Fibroblast of lung (primary cell): ENCODE measurements around the gene LIAS. TPM values are rescaled to one million over a fixed set of nuclear protein-coding genes. Genes with fewer than 3 reads are reported as not detected.

Source experiments
- DNase-seq, 2 donors: peaks; one replicate each; pipeline versions ENCODE4 v3.0.0 to v3.0.0-alpha.2; 2010; ENCODE audit warnings: low read depth in 2 of 2
- H2AFZ ChIP-seq: 2 replicates; pipeline ENCODE4 v1.5.1; 2012; ENCODE audit warnings: low read length, control low read depth, inconsistent platforms
- H3K27ac ChIP-seq: 2 replicates; pipeline ENCODE4 v1.5.1; 2011; ENCODE audit warnings: low read length, control low read depth; ENCODE audit not compliant: insufficient read depth
- H3K27me3 ChIP-seq: 2 replicates; pipeline ENCODE4 v1.5.1; 2011; ENCODE audit warnings: mild to moderate bottlenecking, low read length; ENCODE audit not compliant: control insufficient read depth, insufficient read depth
- H3K36me3 ChIP-seq: 2 replicates; pipeline ENCODE4 v1.5.1; 2011; ENCODE audit warnings: low read length; ENCODE audit not compliant: control insufficient read depth, insufficient read depth
- H3K4me1 ChIP-seq: 2 replicates; pipeline ENCODE4 v1.5.1; 2011; ENCODE audit warnings: low read length; ENCODE audit not compliant: control insufficient read depth, insufficient read depth; ENCODE audit errors: extremely low read depth
- H3K4me2 ChIP-seq: 2 replicates; pipeline ENCODE4 v1.5.1; 2011; ENCODE audit warnings: low read length, control low read depth; ENCODE audit not compliant: insufficient read depth; ENCODE audit errors: extremely low read depth
- H3K4me3 ChIP-seq, 4 experiments: fragments of 200-600 bp in 1 of 4; sonication (generic) in 1 of 4; replicated peaks in 1 of 4; 2 replicates each; pipeline ENCODE4 v1.5.1; 2011 to 2016; ENCODE audit warnings: low read length in 4 of 4, low read depth in 3 of 4, mild to moderate bottlenecking in 3 of 4, control low read depth in 2 of 4, inconsistent platforms in 1 of 4, mixed read lengths in 1 of 4; ENCODE audit not compliant: insufficient read depth in 1 of 4; ENCODE audit errors: control extremely low read depth in 1 of 4
- H3K79me2 ChIP-seq: 2 replicates; pipeline ENCODE4 v1.5.1; 2012; ENCODE audit warnings: mild to moderate bottlenecking, low read length, inconsistent platforms; ENCODE audit not compliant: control insufficient read depth, insufficient read depth
- H3K9ac ChIP-seq: 2 replicates; pipeline ENCODE4 v1.5.1; 2011; ENCODE audit warnings: mild to moderate bottlenecking, low read length, control low read depth; ENCODE audit not compliant: insufficient read depth
- H3K9me3 ChIP-seq: 2 replicates; pipeline ENCODE4 v1.5.1; 2012; ENCODE audit warnings: low read depth, low read length; ENCODE audit not compliant: control insufficient read depth, insufficient read depth
- H4K20me1 ChIP-seq: 2 replicates; pipeline ENCODE4 v1.5.1; 2011; ENCODE audit warnings: low read length; ENCODE audit not compliant: control insufficient read depth, insufficient read depth; ENCODE audit errors: extremely low read depth
- EZH2 ChIP-seq: IDR thresholded peaks from 2 replicates; pipeline ENCODE4 v1.5.1; 2012; ENCODE audit warnings: low read length, control low read depth, mild to moderate bottlenecking; ENCODE audit errors: missing control alignments
- polyA plus RNA-seq, 2 donors: library from polyadenylated mRNA; depleted of rRNA in 1 of 2; stranded (reverse) in 1 of 2; unstranded in 1 of 2; fragments of >200 nt; gene quantifications; 2 replicates each; pipeline ENCODE4 v1.2.1, GENCODE V29; 2011 to 2012; ENCODE audit warnings: missing spikeins in 1 of 2
- total RNA-seq: library from RNA; depleted of rRNA; stranded (reverse); fragments of >200 nt; gene quantifications from 2 replicates; pipeline ENCODE4 v1.2.1, GENCODE V29; 2014
- TF ChIP-seq, protein P1 (sequence below), 2 donors: IDR thresholded peaks in 1 of 2; conservative IDR thresholded peaks in 1 of 2; 1 replicate in 1 of 2; 2 replicates in 1 of 2; pipeline ENCODE4 v1.5.1; 2011 to 2012; ENCODE audit warnings: low read length in 2 of 2, control low read depth in 1 of 2, inconsistent platforms in 1 of 2, low read depth in 1 of 2, mild to moderate bottlenecking in 1 of 2

LIAS gene
- total and polyA plus RNA-seq, 2 donors (not counting 1 experiment from before 2014, with no cell fraction given): 7.1 to 8.6 TPM

DNA sequence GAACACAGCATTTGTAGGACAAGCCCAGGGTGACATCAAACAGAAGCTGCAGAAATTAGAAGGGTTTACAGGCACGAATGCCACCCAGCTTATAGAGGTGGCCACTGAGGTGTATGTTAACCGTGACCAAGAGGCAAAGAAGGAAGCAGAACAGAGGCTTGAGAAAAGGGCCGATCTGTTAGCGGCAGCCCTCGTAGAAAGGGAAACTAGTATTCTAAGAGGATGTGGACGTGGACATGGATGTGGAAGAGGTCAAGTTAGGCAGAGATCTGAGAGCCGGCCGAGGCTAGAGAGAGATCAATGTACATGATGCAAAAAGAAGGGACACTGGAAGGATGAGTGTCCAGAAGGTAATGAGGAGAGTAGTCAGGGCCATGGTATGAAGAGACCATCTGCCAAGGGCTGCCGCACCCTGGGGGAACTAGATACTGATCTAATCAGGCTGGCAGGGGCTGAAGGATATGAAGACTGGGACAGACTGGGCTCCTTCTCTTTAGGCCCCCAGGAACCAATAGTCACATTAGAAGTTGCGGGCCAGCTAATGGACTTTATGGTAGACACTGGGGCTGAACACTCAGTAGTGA lies 27.5 kb downstream of the LIAS start:
- Histone ChIP-seq H3K27me3 (no peaks in the 10 kb centered on the region), H3K9me3 (no peaks in the 10 kb centered on the region), H4K20me1 (no peaks in the 10 kb centered on the region), H3K36me3 (no peaks in the 10 kb centered on the region), H3K27ac (no peak overlapping the region), H3K4me2 (no peak overlapping the region), H3K79me2 (no peaks in the 10 kb centered on the region), H3K9ac (no peak overlapping the region), H2AFZ (no peak overlapping the region), H3K4me3 (no peak overlapping the region), H3K4me1 (no peaks in the 10 kb centered on the region)
- no peak for TF ChIP-seq EZH2
- TF ChIP-seq, protein P1, sequence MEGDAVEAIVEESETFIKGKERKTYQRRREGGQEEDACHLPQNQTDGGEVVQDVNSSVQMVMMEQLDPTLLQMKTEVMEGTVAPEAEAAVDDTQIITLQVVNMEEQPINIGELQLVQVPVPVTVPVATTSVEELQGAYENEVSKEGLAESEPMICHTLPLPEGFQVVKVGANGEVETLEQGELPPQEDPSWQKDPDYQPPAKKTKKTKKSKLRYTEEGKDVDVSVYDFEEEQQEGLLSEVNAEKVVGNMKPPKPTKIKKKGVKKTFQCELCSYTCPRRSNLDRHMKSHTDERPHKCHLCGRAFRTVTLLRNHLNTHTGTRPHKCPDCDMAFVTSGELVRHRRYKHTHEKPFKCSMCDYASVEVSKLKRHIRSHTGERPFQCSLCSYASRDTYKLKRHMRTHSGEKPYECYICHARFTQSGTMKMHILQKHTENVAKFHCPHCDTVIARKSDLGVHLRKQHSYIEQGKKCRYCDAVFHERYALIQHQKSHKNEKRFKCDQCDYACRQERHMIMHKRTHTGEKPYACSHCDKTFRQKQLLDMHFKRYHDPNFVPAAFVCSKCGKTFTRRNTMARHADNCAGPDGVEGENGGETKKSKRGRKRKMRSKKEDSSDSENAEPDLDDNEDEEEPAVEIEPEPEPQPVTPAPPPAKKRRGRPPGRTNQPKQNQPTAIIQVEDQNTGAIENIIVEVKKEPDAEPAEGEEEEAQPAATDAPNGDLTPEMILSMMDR (conservative IDR thresholded peaks at IDR 0.05 in 1 of 2, IDR thresholded peaks at IDR 0.05 in 1 of 2; ENCODE audit: low read depth in 1 of 2, low read length in 2 of 2): no peak
- DNase-seq: no peak

DNA sequence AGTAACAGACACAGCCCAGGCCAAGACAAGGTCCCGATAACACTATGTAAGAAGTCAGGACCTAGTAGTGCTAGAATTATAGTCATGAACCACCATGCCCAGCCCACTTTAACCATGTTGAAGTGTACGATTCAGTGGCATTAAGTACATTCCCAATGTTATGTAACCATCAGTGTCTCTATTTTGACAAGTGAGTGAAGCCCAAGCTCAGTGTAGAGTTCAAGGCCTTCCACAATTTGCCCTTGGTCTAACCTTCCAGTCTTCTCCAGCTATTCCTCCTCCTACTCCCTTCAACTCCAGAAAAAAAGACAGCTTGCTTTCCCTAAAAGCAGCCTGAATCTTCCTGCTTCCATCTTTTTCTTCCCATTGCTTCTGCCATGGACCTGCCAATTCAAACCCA lies 31.5 kb downstream of the LIAS start:
- no peaks in the 10 kb centered on the region for H4K20me1 ChIP-seq
- H3K4me3 ChIP-seq: no peak overlapping the region
- H3K79me2 ChIP-seq: no peaks in the 10 kb centered on the region
- H3K9me3 ChIP-seq: no peaks in the 10 kb centered on the region
- no peak overlapping the region for H2AFZ ChIP-seq
- no peaks in the 10 kb centered on the region for H3K4me1 ChIP-seq
- H3K36me3 ChIP-seq: no peaks in the 10 kb centered on the region
- H3K4me2 ChIP-seq: no peak overlapping the region
- no peak for DNase-seq
- no peaks in the 10 kb centered on the region for H3K27me3 ChIP-seq
- no peak overlapping the region for H3K9ac ChIP-seq
- no peak overlapping the region for H3K27ac ChIP-seq
- TF ChIP-seq, protein P1 (conservative IDR thresholded peaks at IDR 0.05 in 1 of 2, IDR thresholded peaks at IDR 0.05 in 1 of 2; ENCODE audit: low read depth in 1 of 2, low read length in 2 of 2): no peak
- TF ChIP-seq EZH2: no peak

DNA sequence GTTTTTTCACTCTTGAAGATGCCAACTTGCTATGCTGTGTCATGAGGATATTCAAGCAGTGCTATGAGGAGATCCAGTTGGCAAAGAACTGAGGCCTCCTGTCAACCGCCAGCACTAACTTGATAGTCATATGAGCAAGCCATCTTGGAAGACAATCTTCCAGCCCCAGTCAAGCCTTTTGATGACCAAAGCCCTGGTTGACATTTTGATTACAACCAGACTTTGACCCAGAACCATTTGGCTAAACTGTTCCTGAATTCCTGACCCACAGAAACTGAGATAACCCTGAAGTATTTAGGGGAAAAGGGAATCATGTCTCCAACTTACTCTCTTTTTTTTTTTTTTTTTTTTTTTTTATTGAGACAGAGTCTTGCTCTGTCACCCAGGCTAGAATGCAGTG lies 35.5 kb downstream of the LIAS start:
- no peak overlapping the region for H3K9ac ChIP-seq
- H3K36me3 ChIP-seq: no peaks in the 10 kb centered on the region
- no peaks in the 10 kb centered on the region for H3K9me3 ChIP-seq
- DNase-seq: no peak
- H3K4me1 ChIP-seq: no peaks in the 10 kb centered on the region
- no peak overlapping the region for H2AFZ ChIP-seq
- no peaks in the 10 kb centered on the region for H4K20me1 ChIP-seq
- TF ChIP-seq EZH2: no peak
- TF ChIP-seq, protein P1 (conservative IDR thresholded peaks at IDR 0.05 in 1 of 2, IDR thresholded peaks at IDR 0.05 in 1 of 2; ENCODE audit: low read depth in 1 of 2, low read length in 2 of 2): no peak
- H3K27ac ChIP-seq: no peak overlapping the region
- H3K4me3 ChIP-seq: no peak overlapping the region
- H3K79me2 ChIP-seq: no peaks in the 10 kb centered on the region
- no peaks in the 10 kb centered on the region for H3K27me3 ChIP-seq
- H3K4me2 ChIP-seq: no peak overlapping the region
